HG02852 (cell line): ENCODE results near the gene CXCL10.

Experiments used
- ATAC-seq: cut with Tn5 transposase; IDR thresholded peaks from one replicate; pipeline ENCODE4 v1.9.1; 2021; ENCODE audit warnings: mild to moderate bottlenecking, moderate library complexity; ENCODE audit not compliant: unreplicated experiment

Gene CXCL10

GRCh38 chr4:75997081-75997480 is 26.2 kb downstream of the CXCL10 start:
- no peak for ATAC-seq

DNA sequence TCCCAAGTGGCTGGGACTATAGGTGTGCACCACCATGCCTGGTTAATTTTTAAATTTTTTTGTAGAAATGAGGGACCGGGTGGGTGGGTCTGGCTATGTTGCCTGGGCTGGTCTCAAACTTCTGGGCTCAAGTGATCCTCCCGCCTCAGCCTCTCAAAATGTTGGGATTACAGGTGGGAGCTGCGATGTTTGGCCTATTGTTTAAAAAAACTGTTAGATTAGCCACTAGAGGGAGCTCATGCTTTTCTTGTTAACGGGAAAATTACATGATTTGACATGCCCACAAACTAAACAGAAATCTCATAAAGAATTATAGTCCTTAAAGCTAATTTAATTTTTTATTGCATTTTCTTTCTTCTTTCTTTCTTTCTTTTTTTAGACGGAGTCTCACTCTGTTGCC is 27.6 kb downstream of the CXCL10 start:
- no peak for ATAC-seq

DNA sequence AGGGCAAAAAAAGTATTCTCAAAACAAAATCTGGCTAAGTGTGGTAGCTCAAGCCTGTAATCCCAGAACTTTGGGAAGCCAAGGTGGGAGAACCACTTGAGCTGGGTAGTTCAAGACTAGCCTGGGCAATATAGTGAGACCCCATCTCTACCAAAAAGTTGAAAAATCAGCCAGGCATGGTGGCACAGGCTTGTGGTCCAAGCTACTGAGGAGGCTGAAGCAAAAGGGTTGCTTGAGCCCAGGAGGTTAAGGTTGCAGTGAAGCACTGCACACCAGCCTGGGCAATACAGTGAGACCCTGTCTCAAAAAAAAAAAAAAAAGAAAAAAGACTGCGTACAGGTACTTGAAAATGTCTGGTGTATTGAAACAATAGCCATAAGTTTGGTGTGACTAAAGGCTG is 30.8 kb downstream of the CXCL10 start:
- no peak for ATAC-seq

DNA sequence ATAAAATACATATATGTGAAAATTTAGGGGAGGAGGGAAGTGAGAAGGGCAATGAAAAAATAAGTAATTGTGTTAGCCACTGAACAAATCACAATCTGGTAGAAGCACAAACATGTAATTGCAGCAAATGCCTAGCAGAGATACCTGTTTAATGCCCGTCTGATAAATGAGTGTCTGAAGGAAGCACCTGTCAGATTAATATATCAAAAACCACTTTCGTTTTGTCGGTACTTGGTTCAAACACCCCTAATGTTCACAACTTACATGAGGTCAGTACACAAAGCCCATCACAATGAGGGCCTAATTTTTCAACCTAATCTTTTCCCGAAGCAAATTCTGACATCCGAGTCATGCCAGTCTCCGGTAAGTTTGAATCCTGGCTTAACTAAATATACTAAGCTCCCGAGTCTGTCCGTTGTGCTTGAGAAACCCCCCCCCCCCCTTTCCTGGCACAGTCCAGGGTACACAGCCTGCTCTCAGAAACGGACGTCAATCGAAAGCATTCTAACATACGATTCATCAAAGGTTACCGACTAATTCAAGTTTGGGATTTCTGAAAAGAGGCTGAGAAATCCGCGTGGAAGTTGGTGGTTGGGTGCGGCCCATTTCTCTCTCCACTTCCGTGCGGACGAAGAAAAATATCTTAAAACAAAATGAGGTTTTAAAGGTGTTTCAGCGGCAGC is 33.3 kb downstream of the CXCL10 start:
- no peak for ATAC-seq

DNA sequence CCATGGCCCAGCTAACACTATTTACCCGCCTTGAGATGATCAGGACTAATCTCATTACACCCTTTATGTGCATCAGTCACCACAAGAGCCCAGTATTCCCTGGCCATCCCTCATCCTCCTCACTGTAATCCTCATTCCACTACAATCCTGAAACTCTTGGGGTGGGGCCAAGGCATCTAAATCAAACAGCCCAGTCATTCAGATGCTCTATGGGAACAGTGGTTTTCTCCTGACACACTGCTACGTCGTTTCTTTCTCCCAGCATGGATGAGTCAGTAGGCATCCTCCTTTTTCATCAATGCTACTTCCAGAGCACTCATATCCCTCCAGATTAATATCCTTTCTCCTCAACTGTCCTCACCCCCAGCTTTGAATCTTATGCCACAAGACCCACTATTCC is 38.2 kb downstream of the CXCL10 start:
- no peak for ATAC-seq

GRCh38 chr4:75980576-75980975 is 42.7 kb downstream of the CXCL10 start:
- no peak for ATAC-seq

- ATAC-seq: no peak
Observed at GRCh38 chr4:75976177-75976576, 47.1 kb downstream of the CXCL10 start.

DNA sequence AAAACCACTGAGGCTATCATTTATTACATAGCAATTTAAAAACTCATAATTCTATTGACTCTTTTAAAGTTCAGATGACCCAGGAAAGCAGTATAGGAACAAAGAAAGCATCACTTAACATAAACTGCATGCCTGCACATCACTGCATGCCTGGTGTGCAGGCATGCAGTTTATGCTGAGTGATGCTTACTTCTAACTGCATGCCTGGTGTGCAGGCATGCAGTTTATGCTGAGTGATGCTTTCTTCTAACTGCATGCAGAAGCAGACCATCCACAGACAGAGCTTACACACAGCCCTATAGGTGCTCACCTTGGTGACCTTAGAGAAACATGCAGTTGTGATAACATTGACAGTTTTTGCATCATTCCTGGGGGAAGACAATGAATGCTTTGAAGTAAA is 49.5 kb downstream of the CXCL10 start:
- ATAC-seq: no peak
